Endothelial cell of umbilical vein (primary cell): ENCODE results near the gene SLC12A2. TPM values are rescaled to one million over a fixed set of nuclear protein-coding genes. Genes with fewer than 3 reads are reported as not detected.

ENCODE experiments used
- BruUV-seq: library from RNA; stranded (reverse); fragments of 400-500 nt; replicated peaks from 2 replicates; lab custom pipeline; 2021; lab: Mats Ljungman, UMichigan
- CTCF ChIA-PET: fragments of 300-600, 350-600 bp; sonication (Branson Sonifier 250); formaldehyde crosslinking; loops from one replicate; lab custom pipeline; 2021; ENCODE audit warnings: antibody characterized with exemption, inconsistent platforms; lab: Charles Lee
- POLR2A ChIA-PET: fragments of 300-600, 350-600 bp; sonication (Branson Sonifier 250); formaldehyde crosslinking; loops from one replicate; lab custom pipeline; 2021; ENCODE audit warnings: antibody characterized with exemption, inconsistent platforms; lab: Charles Lee
- DNase-seq: peaks from one replicate; pipeline ENCODE4 v3.0.0-alpha.2; 2011; ENCODE audit warnings: low read depth, low spot score
- FAIRE-seq: peaks from 2 replicates; lab custom pipeline; 2011; peaks lifted over from hg19 to GRCh38; lab: Jason Lieb, UNC
- H2AFZ ChIP-seq: 2 replicates; pipeline ENCODE4 v1.6.0; 2012; ENCODE audit warnings: low read depth, low read length, control low read depth, inconsistent platforms
- H3K27ac ChIP-seq: 2 replicates; pipeline ENCODE4 v1.5.1; 2011; ENCODE audit warnings: low read depth, mild to moderate bottlenecking, control low read depth, low read length, moderate library complexity; ENCODE audit not compliant: insufficient read depth
- H3K27me3 ChIP-seq, 2 experiments: 2 replicates each; pipeline versions ENCODE4 v1.6.0 to v1.6.1; 2011; ENCODE audit warnings: low read length in 2 of 2, mixed read lengths in 1 of 2; ENCODE audit not compliant: control insufficient read depth in 2 of 2, insufficient read depth in 2 of 2
- H3K36me3 ChIP-seq, 2 experiments: 2 replicates in 1 of 2; 3 replicates in 1 of 2; pipeline ENCODE4 v1.5.1; 2011; ENCODE audit warnings: low read length in 2 of 2, mild to moderate bottlenecking in 1 of 2, moderate library complexity in 1 of 2; ENCODE audit not compliant: control insufficient read depth in 2 of 2, insufficient read depth in 2 of 2; ENCODE audit errors: extremely low read depth in 1 of 2
- H3K4me1 ChIP-seq: 3 replicates; pipeline ENCODE4 v1.5.1; 2011; ENCODE audit warnings: mild to moderate bottlenecking, low read length; ENCODE audit not compliant: control insufficient read depth, insufficient read depth; ENCODE audit errors: extremely low read depth
- H3K4me2 ChIP-seq: 2 replicates; pipeline ENCODE4 v1.6.1; 2011; ENCODE audit warnings: low read length, control low read depth, mixed read lengths; ENCODE audit not compliant: insufficient read depth
- H3K4me3 ChIP-seq, 3 experiments: fragments of 200-600 bp in 1 of 3; sonication (generic), shearing (Covaris generic) in 1 of 3; replicated peaks in 1 of 3; 2 replicates each; pipeline ENCODE4 v1.5.1; 2011 to 2016; ENCODE audit warnings: control low read depth in 3 of 3, low read length in 3 of 3, mild to moderate bottlenecking in 2 of 3, inconsistent platforms in 1 of 3, low read depth in 1 of 3, moderate library complexity in 1 of 3; ENCODE audit not compliant: insufficient read depth in 1 of 3
- H3K79me2 ChIP-seq: 2 replicates; pipeline ENCODE4 v1.6.0; 2012; ENCODE audit warnings: low read length, inconsistent platforms; ENCODE audit not compliant: control insufficient read depth, insufficient read depth
- H3K9ac ChIP-seq: replicated peaks from 2 replicates; pipeline ENCODE3; 2011; ENCODE audit warnings: low read length, control low read depth; ENCODE audit not compliant: insufficient read depth; ENCODE audit errors: extremely low read depth
- H3K9me1 ChIP-seq: replicated peaks from 3 replicates; pipeline ENCODE4 v1.6.0; 2011; ENCODE audit warnings: mild to moderate bottlenecking, low read length; ENCODE audit not compliant: control insufficient read depth, insufficient read depth; ENCODE audit errors: extremely low read depth
- H3K9me3 ChIP-seq: replicated peaks from 2 replicates; pipeline ENCODE4 v1.5.1; 2012; ENCODE audit warnings: low read length, inconsistent platforms; ENCODE audit not compliant: control insufficient read depth, insufficient read depth
- H4K20me1 ChIP-seq: replicated peaks from 2 replicates; pipeline ENCODE3; 2011; ENCODE audit warnings: mild to moderate bottlenecking, low read length; ENCODE audit not compliant: control insufficient read depth, insufficient read depth; ENCODE audit errors: extremely low read depth
- EZH2 ChIP-seq: IDR thresholded peaks from 2 replicates; pipeline ENCODE4 v1.6.1; 2012; ENCODE audit warnings: borderline replicate concordance, low read depth, mild to moderate bottlenecking, moderate library complexity, low read length, inconsistent platforms; ENCODE audit not compliant: severe bottlenecking
- FOS ChIP-seq: IDR thresholded peaks from 2 replicates; pipeline ENCODE4 v1.6.1; 2011; ENCODE audit warnings: mild to moderate bottlenecking, low read length, moderate library complexity, borderline replicate concordance; ENCODE audit not compliant: insufficient read depth
- GATA2 ChIP-seq: IDR thresholded peaks from 2 replicates; pipeline ENCODE4 v1.7.0; 2011; ENCODE audit warnings: low read depth, mild to moderate bottlenecking, moderate library complexity, mixed read lengths, low read length; ENCODE audit not compliant: insufficient read length, insufficient read depth
- JUN ChIP-seq: IDR thresholded peaks from 2 replicates; pipeline ENCODE4 v1.6.1; 2011; ENCODE audit warnings: borderline replicate concordance, low read depth; ENCODE audit not compliant: insufficient read length, insufficient read depth
- MAX ChIP-seq: IDR thresholded peaks from 2 replicates; pipeline ENCODE4 v1.6.1; 2011; ENCODE audit not compliant: insufficient read depth, insufficient read length
- MYC ChIP-seq: IDR thresholded peaks from one replicate; pipeline ENCODE4 v1.6.1; 2011; ENCODE audit warnings: mild to moderate bottlenecking, low read depth, low read length
- POLR2A ChIP-seq: IDR thresholded peaks from 2 replicates; pipeline ENCODE4 v1.6.1; 2012; ENCODE audit warnings: low read depth, mild to moderate bottlenecking, control low read depth, low read length
- POLR2AphosphoS5 ChIP-seq: IDR thresholded peaks from 2 replicates; pipeline ENCODE4 v1.6.1; 2012; ENCODE audit warnings: low read depth, mild to moderate bottlenecking, control low read depth, low read length, moderate library complexity; ENCODE audit not compliant: insufficient read depth
- dilution Hi-C: fragments of 300-500 bp; cut with MboI; formaldehyde crosslinking; loops from one replicate; pipeline ENCODE4 v1.15.0; 2019; ENCODE audit warnings: low sequenced_read_pairs; ENCODE audit not compliant: extremely low pct_ligation_motif_present
- intact Hi-C: fragments of 100-400 bp; cut with micrococcal nuclease; formaldehyde crosslinking; loops from one replicate; pipeline ENCODE4 v1.10.0; 2022
- polyA plus RNA-seq, 4 experiments: library from polyadenylated mRNA; depleted of rRNA in 3 of 4; stranded (reverse) in 3 of 4; unstranded in 1 of 4; fragments of >200 nt; gene quantifications; 2 replicates each; pipeline versions ENCODE4 v1.2.1 to v1.2.3, GENCODE V29; 2011 to 2012; ENCODE audit warnings: missing spikeins in 1 of 4
- total RNA-seq: library from RNA; stranded (reverse); gene quantifications from 2 replicates; pipeline ENCODE4 v1.2.3, GENCODE V29; 2021
- TF ChIP-seq, protein P1 (sequence below), 2 donors: IDR thresholded peaks; 1 replicate in 1 of 2; 2 replicates in 1 of 2; pipeline ENCODE4 v1.5.1; 2011; ENCODE audit warnings: low read length in 2 of 2, mild to moderate bottlenecking in 2 of 2, moderate library complexity in 2 of 2, control low read depth in 1 of 2, inconsistent platforms in 1 of 2, low read depth in 1 of 2; ENCODE audit not compliant: insufficient read depth in 1 of 2; ENCODE audit errors: extremely low read depth in 1 of 2

SLC12A2 gene
- total and polyA plus RNA-seq, 2 donors (not counting 3 experiments of a cell fraction or from before 2014, with no cell fraction given): 11.0 to 59.5 TPM

- no peak overlapping the region for H2AFZ ChIP-seq
- H3K4me1 ChIP-seq: peaks cover 21% of the 10 kb centered on the region
- intact Hi-C loops: no loop called here
- H3K9me1 ChIP-seq: no peaks in the 10 kb centered on the region
- H3K4me2 ChIP-seq: no peak overlapping the region
- TF ChIP-seq GATA2 (no peak), MAX (no peak), MYC (no peak), POLR2AphosphoS5 (no peak), FOS (no peak), POLR2A (no peak), JUN (no peak), EZH2 (no peak)
- TF ChIP-seq, protein P1, sequence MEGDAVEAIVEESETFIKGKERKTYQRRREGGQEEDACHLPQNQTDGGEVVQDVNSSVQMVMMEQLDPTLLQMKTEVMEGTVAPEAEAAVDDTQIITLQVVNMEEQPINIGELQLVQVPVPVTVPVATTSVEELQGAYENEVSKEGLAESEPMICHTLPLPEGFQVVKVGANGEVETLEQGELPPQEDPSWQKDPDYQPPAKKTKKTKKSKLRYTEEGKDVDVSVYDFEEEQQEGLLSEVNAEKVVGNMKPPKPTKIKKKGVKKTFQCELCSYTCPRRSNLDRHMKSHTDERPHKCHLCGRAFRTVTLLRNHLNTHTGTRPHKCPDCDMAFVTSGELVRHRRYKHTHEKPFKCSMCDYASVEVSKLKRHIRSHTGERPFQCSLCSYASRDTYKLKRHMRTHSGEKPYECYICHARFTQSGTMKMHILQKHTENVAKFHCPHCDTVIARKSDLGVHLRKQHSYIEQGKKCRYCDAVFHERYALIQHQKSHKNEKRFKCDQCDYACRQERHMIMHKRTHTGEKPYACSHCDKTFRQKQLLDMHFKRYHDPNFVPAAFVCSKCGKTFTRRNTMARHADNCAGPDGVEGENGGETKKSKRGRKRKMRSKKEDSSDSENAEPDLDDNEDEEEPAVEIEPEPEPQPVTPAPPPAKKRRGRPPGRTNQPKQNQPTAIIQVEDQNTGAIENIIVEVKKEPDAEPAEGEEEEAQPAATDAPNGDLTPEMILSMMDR (IDR thresholded peaks at IDR 0.05; ENCODE audit: extremely low read depth in 1 of 2, insufficient read depth in 1 of 2, low read depth in 1 of 2, low read length in 2 of 2): no peak
- H3K27me3 ChIP-seq: no peaks in the 10 kb centered on the region
- FAIRE-seq (no peak), DNase-seq (no peak)
- H3K9ac ChIP-seq: no peak overlapping the region
- peaks cover 69% of the 10 kb centered on the region for H3K79me2 ChIP-seq
- dilution Hi-C loops: no loop called here
- peaks cover 10% of the 10 kb centered on the region for H4K20me1 ChIP-seq
- POLR2A ChIA-PET: no interaction called here
- no peak overlapping the region for H3K4me3 ChIP-seq
- CTCF ChIA-PET: interaction anchor here (1.3 kb wide), 1 partner anchor 141 kb away, joined by 4 read pairs; no protein-coding TSS in a partner anchor
- peaks cover under 1% of the 10 kb centered on the region for H3K9me3 ChIP-seq
- H3K27ac ChIP-seq: no peak overlapping the region
- BruUV-seq: no TSS peak
- no peaks in the 10 kb centered on the region for H3K36me3 ChIP-seq
Observed at GRCh38 chr5:128091579-128091978, 8.0 kb downstream of the SLC12A2 start.
